ENCODE measurements around the gene WIPI1. TPM values are rescaled to one million over a fixed set of nuclear protein-coding genes. Genes with fewer than 3 reads are reported as not detected.

The WIPI1 gene
- total and polyA plus RNA-seq, 9 of the 15 experiments (the other 6 are each of a cell fraction or from before 2014, with no cell fraction given): 3.7 to 23.5 (median 11.8) TPM

DNA sequence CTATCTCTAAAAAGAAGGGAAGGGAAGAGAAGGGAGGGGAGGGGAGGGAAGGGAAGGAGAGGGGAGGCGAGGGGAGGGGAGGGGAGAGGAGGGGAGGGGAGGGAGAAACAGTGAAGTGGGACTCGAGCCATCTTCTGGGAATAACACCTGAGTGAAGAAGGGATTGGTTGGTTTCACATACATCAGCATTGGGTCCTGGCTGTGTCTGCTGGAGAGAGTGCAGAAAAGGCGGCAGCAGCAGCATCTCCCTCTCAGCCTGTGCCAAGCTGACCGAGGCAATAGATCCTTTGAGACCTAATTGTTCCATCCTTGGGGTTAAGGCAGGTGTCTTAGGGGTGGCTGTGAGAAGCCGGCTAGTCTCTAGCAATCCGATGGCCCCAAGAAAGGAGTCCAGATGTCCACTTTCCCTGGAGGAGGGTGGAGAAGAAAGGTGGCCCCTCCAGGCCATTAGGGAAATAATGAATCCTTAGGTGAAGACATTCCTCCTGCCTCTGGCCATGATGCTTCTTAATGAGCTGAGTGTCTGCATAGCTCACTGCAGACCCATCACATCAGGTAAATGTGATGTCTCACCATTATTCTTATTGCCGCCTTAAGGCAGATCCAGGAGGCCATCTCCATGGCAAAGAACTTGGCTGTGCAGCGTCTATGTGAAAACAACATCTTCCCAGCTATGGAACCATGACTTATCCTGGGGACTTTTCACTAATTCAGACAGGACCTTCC is 71.6 kb downstream of the WIPI1 start:
- no peaks in the 10 kb centered on the region for H3K4me1 ChIP-seq (replicated peaks in 1 of 2; ENCODE audit: control insufficient read depth in 2 of 2, insufficient read depth in 2 of 2, low read length in 2 of 2)
- no TSS peak for BruUV-seq (replicated peaks)
- no peaks in the 10 kb centered on the region for H4K20me1 ChIP-seq (replicated peaks; ENCODE audit: control insufficient read depth, insufficient read depth, low read length)
- ATAC-seq: no peak
- no peaks in the 10 kb centered on the region for H3K36me3 ChIP-seq (ENCODE audit: control insufficient read depth, insufficient read depth, low read length)
- H3K27me3 ChIP-seq (ENCODE audit: control insufficient read depth in 2 of 2, insufficient read depth in 2 of 2, low read length in 2 of 2): peaks cover 32 to 41% of the 10 kb centered on the region in 2 experiments
- no peak for FAIRE-seq
- H3K9ac ChIP-seq (ENCODE audit: insufficient read depth in 1 of 2, low read depth in 2 of 2, low read length in 2 of 2): no peak overlapping the region
- no peaks in the 10 kb centered on the region for H3K9me3 ChIP-seq (replicated peaks; ENCODE audit: control insufficient read depth, insufficient read depth, low read depth, low read length)
- TF ChIP-seq SAP30 (IDR thresholded peaks at IDR 0.05; ENCODE audit: borderline replicate concordance, insufficient read depth, low read depth, low read length, poor library complexity, severe bottlenecking) (no peak), GTF2F1 (IDR thresholded peaks at IDR 0.05; ENCODE audit: low read depth, low read length) (no peak), ZNF57 (CRISPR knock-in tag; IDR thresholded peaks at IDR 0.05) (no peak), E2F5 (CRISPR knock-in tag; IDR thresholded peaks at IDR 0.05) (no peak), SAFB (IDR thresholded peaks at IDR 0.05; ENCODE audit: borderline replicate concordance, low read depth, low read length) (no peak), RBM17 (IDR thresholded peaks at IDR 0.05; ENCODE audit: borderline replicate concordance, low read depth, low read length) (no peak)
- TF ChIP-seq, protein P1, sequence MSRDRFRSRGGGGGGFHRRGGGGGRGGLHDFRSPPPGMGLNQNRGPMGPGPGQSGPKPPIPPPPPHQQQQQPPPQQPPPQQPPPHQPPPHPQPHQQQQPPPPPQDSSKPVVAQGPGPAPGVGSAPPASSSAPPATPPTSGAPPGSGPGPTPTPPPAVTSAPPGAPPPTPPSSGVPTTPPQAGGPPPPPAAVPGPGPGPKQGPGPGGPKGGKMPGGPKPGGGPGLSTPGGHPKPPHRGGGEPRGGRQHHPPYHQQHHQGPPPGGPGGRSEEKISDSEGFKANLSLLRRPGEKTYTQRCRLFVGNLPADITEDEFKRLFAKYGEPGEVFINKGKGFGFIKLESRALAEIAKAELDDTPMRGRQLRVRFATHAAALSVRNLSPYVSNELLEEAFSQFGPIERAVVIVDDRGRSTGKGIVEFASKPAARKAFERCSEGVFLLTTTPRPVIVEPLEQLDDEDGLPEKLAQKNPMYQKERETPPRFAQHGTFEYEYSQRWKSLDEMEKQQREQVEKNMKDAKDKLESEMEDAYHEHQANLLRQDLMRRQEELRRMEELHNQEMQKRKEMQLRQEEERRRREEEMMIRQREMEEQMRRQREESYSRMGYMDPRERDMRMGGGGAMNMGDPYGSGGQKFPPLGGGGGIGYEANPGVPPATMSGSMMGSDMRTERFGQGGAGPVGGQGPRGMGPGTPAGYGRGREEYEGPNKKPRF (IDR thresholded peaks at IDR 0.05; ENCODE audit: low read depth, low read length): no peak
- TF ChIP-seq, protein P2, sequence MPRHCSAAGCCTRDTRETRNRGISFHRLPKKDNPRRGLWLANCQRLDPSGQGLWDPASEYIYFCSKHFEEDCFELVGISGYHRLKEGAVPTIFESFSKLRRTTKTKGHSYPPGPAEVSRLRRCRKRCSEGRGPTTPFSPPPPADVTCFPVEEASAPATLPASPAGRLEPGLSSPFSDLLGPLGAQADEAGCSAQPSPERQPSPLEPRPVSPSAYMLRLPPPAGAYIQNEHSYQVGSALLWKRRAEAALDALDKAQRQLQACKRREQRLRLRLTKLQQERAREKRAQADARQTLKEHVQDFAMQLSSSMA (CRISPR knock-in tag; IDR thresholded peaks at IDR 0.05): no peak
- TF ChIP-seq, protein P3, sequence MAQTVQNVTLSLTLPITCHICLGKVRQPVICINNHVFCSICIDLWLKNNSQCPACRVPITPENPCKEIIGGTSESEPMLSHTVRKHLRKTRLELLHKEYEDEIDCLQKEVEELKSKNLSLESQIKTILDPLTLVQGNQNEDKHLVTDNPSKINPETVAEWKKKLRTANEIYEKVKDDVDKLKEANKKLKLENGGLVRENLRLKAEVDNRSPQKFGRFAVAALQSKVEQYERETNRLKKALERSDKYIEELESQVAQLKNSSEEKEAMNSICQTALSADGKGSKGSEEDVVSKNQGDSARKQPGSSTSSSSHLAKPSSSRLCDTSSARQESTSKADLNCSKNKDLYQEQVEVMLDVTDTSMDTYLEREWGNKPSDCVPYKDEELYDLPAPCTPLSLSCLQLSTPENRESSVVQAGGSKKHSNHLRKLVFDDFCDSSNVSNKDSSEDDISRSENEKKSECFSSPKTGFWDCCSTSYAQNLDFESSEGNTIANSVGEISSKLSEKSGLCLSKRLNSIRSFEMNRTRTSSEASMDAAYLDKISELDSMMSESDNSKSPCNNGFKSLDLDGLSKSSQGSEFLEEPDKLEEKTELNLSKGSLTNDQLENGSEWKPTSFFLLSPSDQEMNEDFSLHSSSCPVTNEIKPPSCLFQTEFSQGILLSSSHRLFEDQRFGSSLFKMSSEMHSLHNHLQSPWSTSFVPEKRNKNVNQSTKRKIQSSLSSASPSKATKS (CRISPR knock-in tag; IDR thresholded peaks at IDR 0.05): no peak
- TF ChIP-seq, protein P4, sequence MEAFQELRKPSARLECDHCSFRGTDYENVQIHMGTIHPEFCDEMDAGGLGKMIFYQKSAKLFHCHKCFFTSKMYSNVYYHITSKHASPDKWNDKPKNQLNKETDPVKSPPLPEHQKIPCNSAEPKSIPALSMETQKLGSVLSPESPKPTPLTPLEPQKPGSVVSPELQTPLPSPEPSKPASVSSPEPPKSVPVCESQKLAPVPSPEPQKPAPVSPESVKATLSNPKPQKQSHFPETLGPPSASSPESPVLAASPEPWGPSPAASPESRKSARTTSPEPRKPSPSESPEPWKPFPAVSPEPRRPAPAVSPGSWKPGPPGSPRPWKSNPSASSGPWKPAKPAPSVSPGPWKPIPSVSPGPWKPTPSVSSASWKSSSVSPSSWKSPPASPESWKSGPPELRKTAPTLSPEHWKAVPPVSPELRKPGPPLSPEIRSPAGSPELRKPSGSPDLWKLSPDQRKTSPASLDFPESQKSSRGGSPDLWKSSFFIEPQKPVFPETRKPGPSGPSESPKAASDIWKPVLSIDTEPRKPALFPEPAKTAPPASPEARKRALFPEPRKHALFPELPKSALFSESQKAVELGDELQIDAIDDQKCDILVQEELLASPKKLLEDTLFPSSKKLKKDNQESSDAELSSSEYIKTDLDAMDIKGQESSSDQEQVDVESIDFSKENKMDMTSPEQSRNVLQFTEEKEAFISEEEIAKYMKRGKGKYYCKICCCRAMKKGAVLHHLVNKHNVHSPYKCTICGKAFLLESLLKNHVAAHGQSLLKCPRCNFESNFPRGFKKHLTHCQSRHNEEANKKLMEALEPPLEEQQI (IDR thresholded peaks at IDR 0.05): no peak
- H3K9me1 ChIP-seq (ENCODE audit: control insufficient read depth, insufficient read depth, low read length): peaks cover 4% of the 10 kb centered on the region
- in situ Hi-C loops (cut with MboI): no loop called here
- intact Hi-C loops (cut with micrococcal nuclease): no loop called here
- ChIA-PET CTCF (ENCODE audit: low intra/inter-chr PET ratio) (no interaction called here), POLR2A (interaction anchor here (0.9 kb wide), 1 partner anchor 59 kb away, joined by 3 read pairs; no protein-coding TSS in a partner anchor)
- H2AFZ ChIP-seq (ENCODE audit: low read depth, low read length): no peak overlapping the region
- H3K79me2 ChIP-seq (ENCODE audit: control insufficient read depth, insufficient read depth, low read length): no peaks in the 10 kb centered on the region
- H3K27ac ChIP-seq (ENCODE audit: extremely low read depth, low read depth, low read length): no peak overlapping the region
- H3K4me3 ChIP-seq: no peak overlapping the region
- DNase-seq (ENCODE audit: extremely low read depth in 1 of 4, low spot score in 3 of 4): no peak
- WGBS (ENCODE audit: insufficient coverage, low coverage, missing lambda C conversion rate): 2% methylated on average over 6 of the region's 8 CpGs
- H3K4me2 ChIP-seq (ENCODE audit: insufficient read depth, low read length): no peak overlapping the region

Measured in K562 (cell line).